22Rv1 (cell line): ENCODE data around the gene HLA-DOA.

Source experiments
- ZFX ChIP-seq: fragments of 450-650 bp; IDR thresholded peaks from 2 replicates; pipeline ENCODE4 v1.6.1; 2017; ENCODE audit warnings: antibody characterized with exemption, borderline replicate concordance
- TF ChIP-seq, protein P1 (sequence below): fragments of 450-650 bp; IDR thresholded peaks from 2 replicates; pipeline ENCODE4 v1.5.1; 2017; ENCODE audit warnings: mild to moderate bottlenecking

DNA sequence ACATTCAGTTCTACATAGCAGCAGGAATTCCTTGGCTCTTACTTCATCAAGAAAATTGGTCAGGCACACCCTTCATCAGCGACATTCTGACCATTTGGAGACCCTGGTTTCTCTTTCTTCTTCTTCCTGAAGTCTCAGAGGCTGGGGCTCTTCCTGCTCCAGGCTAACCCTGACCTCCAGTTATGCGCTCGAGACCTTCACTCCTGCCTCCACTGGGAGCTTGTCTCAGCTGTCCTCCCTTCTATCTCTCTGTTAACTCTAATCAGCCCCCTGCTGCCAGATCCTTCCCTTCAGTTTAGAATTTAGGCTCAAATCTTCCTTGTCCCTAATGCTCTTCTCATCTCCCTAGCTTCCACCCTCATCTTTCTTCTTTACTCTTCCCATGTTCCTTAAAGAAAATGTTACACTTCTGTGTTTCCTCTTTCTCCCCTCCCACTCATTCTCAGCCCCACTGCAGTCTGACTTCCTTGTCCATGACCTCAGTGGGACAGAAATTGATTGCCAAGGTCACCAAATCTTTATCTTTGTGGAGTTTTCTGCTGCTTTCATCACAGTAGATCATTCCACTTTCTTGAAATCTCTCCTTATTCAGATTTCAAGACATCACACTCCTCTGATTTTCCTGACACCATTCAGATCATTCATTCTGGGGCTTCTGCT, 8.4 kb upstream of the HLA-DOA start:
- TF ChIP-seq, protein P1, sequence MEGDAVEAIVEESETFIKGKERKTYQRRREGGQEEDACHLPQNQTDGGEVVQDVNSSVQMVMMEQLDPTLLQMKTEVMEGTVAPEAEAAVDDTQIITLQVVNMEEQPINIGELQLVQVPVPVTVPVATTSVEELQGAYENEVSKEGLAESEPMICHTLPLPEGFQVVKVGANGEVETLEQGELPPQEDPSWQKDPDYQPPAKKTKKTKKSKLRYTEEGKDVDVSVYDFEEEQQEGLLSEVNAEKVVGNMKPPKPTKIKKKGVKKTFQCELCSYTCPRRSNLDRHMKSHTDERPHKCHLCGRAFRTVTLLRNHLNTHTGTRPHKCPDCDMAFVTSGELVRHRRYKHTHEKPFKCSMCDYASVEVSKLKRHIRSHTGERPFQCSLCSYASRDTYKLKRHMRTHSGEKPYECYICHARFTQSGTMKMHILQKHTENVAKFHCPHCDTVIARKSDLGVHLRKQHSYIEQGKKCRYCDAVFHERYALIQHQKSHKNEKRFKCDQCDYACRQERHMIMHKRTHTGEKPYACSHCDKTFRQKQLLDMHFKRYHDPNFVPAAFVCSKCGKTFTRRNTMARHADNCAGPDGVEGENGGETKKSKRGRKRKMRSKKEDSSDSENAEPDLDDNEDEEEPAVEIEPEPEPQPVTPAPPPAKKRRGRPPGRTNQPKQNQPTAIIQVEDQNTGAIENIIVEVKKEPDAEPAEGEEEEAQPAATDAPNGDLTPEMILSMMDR: no peak
- TF ChIP-seq ZFX: no peak
